Measurements from ENCODE around the gene ASPRV1.

Gene ASPRV1

GRCh38 chr2:69988086-69988635 is 26.7 kb upstream of the ASPRV1 start:
- DNase-seq, result no peak

- DNase-seq, result no peak
Observed at GRCh38 chr2:69986691-69987090, 25.3 kb upstream of the ASPRV1 start.

GRCh38 chr2:69985688-69986087 is 24.3 kb upstream of the ASPRV1 start:
- DNase-seq, result peak; percentile 21

- no peak for DNase-seq
Observed at GRCh38 chr2:69985216-69985615, 23.8 kb upstream of the ASPRV1 start.

GRCh38 chr2:69983392-69983966 is 22.0 kb upstream of the ASPRV1 start:
- DNase-seq, result no peak

GRCh38 chr2:69979902-69980807 is 18.7 kb upstream of the ASPRV1 start:
- DNase-seq, result no peak

- DNase-seq, result no peak
Observed at GRCh38 chr2:69977906-69978482, 16.6 kb upstream of the ASPRV1 start.

- DNase-seq, result no peak
Observed at GRCh38 chr2:69977186-69977585, 15.8 kb upstream of the ASPRV1 start.

- DNase-seq, result no peak
Observed at GRCh38 chr2:69975853-69976462, 14.5 kb upstream of the ASPRV1 start.

- no peak for DNase-seq
Observed at GRCh38 chr2:69975136-69975852, 13.9 kb upstream of the ASPRV1 start.

- no peak for DNase-seq
Observed at GRCh38 chr2:69973335-69973735, 11.9 kb upstream of the ASPRV1 start.

GRCh38 chr2:69972822-69973221 is 11.4 kb upstream of the ASPRV1 start:
- DNase-seq, result no peak

GRCh38 chr2:69969991-69970390 is 8.6 kb upstream of the ASPRV1 start:
- no peak for DNase-seq

- DNase-seq, result no peak
Observed at GRCh38 chr2:69969126-69969983, 7.9 kb upstream of the ASPRV1 start.

GRCh38 chr2:69968609-69969008 is 7.2 kb upstream of the ASPRV1 start:
- no peak for DNase-seq

GRCh38 chr2:69966496-69966895 is 5.1 kb upstream of the ASPRV1 start:
- no peak for DNase-seq

- DNase-seq, result no peak
Observed at GRCh38 chr2:69965756-69966445, 4.5 kb upstream of the ASPRV1 start.

- DNase-seq, result no peak
Observed at GRCh38 chr2:69964353-69964841, 3.0 kb upstream of the ASPRV1 start.

GRCh38 chr2:69962986-69963730 is 1.7 kb upstream of the ASPRV1 start:
- DNase-seq, result no peak

- no peak for DNase-seq
Observed at GRCh38 chr2:69960821-69961220, 610 bp downstream of the ASPRV1 start.
